Activated CD4-positive, alpha-beta memory T cell treated with anti-CD3 and anti-CD28 coated beads, Interleukin-2, amount 10 ng/mL, durations not matched to agents 7 days and 5 days (primary cell): ENCODE data around the gene MYO1B. TPM values are rescaled to one million over a fixed set of nuclear protein-coding genes. Genes with fewer than 3 reads are reported as not detected.

Experiments
- CTCF ChIA-PET: fragments of 350-600 bp; sonication (Branson Sonifier 250); formaldehyde crosslinking; loops from one replicate; lab custom pipeline; 2021; ENCODE audit warnings: antibody characterized with exemption, inconsistent platforms; lab: Charles Lee
- POLR2A ChIA-PET: fragments of 350-600 bp; sonication (Branson Sonifier 250); formaldehyde crosslinking; loops from one replicate; lab custom pipeline; 2021; ENCODE audit warnings: antibody characterized with exemption; lab: Charles Lee
- DNase-seq: peaks from one replicate; pipeline ENCODE4 v3.0.0-alpha.2; 2020
- H3K27ac Mint-ChIP-seq: one replicate; pipeline ENCODE4 v1.8.0; 2021; ENCODE audit warnings: mild to moderate bottlenecking, mixed read lengths
- H3K27me3 Mint-ChIP-seq: one replicate; pipeline ENCODE4 v1.8.0; 2021; ENCODE audit warnings: mixed read lengths
- H3K36me3 Mint-ChIP-seq: one replicate; pipeline ENCODE4 v1.8.0; 2021; ENCODE audit warnings: low read depth, mixed read lengths
- H3K4me1 Mint-ChIP-seq: one replicate; pipeline ENCODE4 v1.8.0; 2021; ENCODE audit warnings: mixed read lengths
- H3K4me3 Mint-ChIP-seq: one replicate; pipeline ENCODE4 v1.8.0; 2021; ENCODE audit warnings: mild to moderate bottlenecking, mixed read lengths
- H3K9me3 Mint-ChIP-seq: one replicate; pipeline ENCODE4 v1.8.0; 2021; ENCODE audit warnings: mixed read lengths
- total RNA-seq, 2 experiments: library from RNA; stranded (reverse); gene quantifications; one replicate each; pipeline ENCODE4 v1.2.3, GENCODE V29; 2021

The MYO1B gene
- total RNA-seq, 2 experiments from 2014 or later, result 2.1 to 2.9 TPM

DNA sequence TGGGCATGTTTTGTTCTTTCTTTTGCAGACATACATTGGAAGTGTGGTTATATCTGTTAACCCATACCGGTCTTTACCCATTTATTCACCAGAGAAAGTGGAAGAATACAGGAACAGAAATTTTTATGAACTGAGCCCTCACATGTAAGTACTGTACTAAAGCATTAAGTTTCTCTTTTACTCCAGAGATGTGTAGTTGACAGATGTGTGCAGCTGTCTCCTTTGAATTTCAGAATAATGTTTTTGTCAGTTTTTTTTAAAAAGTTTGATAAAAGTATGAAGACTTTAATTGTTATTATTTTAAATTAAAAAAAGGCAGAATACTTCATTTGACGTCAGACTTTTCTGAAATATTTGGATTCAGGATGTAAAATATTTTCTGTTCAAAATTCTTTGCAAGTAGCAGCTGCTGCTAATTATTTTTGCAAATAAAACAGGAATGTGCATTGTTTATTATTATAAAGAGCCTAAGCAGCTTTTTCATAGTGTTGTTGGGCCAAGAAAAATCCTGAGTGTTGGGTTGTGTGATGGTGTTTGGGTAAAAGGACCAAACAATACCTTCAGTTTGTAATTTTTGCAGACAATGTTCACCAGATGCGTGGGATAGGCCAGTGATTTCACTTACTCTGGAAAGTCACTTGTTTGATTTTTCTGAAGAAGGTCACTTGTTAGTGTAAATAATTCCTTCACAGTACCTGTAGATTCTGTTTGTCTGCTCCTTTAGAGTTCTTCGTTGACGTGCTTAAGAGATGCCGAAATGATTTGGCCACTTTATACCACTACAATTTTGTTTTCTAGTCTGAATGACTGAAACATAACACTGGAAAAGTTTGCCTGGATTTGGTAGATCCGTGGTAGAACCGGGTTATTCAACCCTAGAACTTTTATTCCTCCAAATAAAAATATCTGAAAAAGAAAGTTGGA is 51.1 kb downstream of the MYO1B start:
- peaks cover 6% of the 10 kb centered on the region for H3K4me1 Mint-ChIP-seq
- H3K27me3 Mint-ChIP-seq, result no peaks in the 10 kb centered on the region
- POLR2A ChIA-PET, result no interaction called here
- H3K36me3 Mint-ChIP-seq, result no peaks in the 10 kb centered on the region
- no peak overlapping the region for H3K4me3 Mint-ChIP-seq
- CTCF ChIA-PET, result no interaction called here
- no peak for DNase-seq
- no peak overlapping the region for H3K27ac Mint-ChIP-seq
- H3K9me3 Mint-ChIP-seq, result no peaks in the 10 kb centered on the region

DNA sequence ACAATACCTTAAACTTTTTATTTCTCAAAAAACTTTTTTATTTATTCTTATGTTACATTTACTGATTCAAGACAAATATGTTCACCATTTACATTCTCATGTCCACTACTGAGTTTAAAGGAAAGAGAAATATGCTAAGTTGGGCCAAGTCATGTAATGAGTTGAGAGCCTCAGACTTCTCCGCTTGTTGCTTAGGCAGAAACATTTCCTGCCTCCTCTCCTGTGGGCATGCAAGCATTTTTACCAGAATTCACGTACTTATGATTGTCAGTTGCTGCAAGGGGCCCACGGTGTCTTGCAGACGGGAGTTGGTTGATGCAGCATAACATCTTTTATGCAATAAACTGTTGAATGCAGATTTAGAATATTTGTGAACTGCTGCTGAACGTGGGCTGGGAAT is 51.8 kb downstream of the MYO1B start:
- ChIA-PET CTCF (no interaction called here), POLR2A (no interaction called here)
- H3K27me3 Mint-ChIP-seq, result no peaks in the 10 kb centered on the region
- no peaks in the 10 kb centered on the region for H3K36me3 Mint-ChIP-seq
- H3K27ac Mint-ChIP-seq, result no peak overlapping the region
- DNase-seq, result no peak
- no peak overlapping the region for H3K4me3 Mint-ChIP-seq
- peaks cover 6% of the 10 kb centered on the region for H3K4me1 Mint-ChIP-seq
- H3K9me3 Mint-ChIP-seq, result no peaks in the 10 kb centered on the region

DNA sequence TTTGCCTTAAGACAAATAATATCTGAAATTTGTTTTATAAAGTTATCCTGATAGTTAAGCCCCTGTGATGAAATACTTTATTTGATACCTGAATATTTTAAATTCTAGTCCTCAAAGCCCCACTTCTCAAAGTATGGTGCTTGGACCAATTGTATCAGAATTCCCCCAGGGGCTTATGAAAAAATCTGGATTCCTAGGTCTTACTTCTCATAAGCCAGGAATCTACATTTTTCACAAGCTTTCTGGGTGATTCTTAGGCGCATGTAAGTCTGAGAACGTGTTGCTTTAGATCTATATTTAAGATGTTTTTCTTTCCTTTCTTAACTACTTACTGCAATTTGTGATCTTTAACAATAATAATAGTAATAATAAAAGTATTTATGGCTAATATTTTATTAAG is 53.1 kb downstream of the MYO1B start:
- POLR2A ChIA-PET, result no interaction called here
- no peak for DNase-seq
- H3K4me1 Mint-ChIP-seq, result peaks cover 6% of the 10 kb centered on the region
- no peaks in the 10 kb centered on the region for H3K36me3 Mint-ChIP-seq
- H3K27me3 Mint-ChIP-seq, result peaks cover 2% of the 10 kb centered on the region
- no peaks in the 10 kb centered on the region for H3K9me3 Mint-ChIP-seq
- CTCF ChIA-PET, result interaction anchor here (0.5 kb wide), 1 partner anchor 133 kb away, joined by 3 read pairs; no protein-coding TSS in a partner anchor
- H3K4me3 Mint-ChIP-seq, result no peak overlapping the region
- no peak overlapping the region for H3K27ac Mint-ChIP-seq

DNA sequence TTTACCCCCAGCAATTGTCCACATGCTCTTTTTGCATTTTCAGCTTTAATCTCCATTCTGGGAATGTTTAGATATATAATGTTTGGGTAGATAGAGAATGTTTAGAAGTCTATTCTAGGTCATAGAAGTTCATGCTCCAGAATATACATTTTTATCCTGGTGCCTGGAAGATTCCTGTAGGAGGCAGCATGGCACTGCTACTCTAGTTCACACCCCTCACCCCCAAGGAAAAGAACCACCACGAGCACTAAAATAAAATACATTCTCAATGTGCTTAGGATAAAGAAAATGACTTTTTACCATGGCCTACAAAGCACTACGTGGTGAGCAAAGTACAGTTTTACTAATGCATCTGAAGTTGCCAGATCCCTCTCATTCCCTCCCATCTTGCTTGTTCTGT is 53.8 kb downstream of the MYO1B start:
- no peak overlapping the region for H3K27ac Mint-ChIP-seq
- DNase-seq, result no peak
- peaks cover 2% of the 10 kb centered on the region for H3K27me3 Mint-ChIP-seq
- POLR2A ChIA-PET, result no interaction called here
- no peaks in the 10 kb centered on the region for H3K36me3 Mint-ChIP-seq
- no peaks in the 10 kb centered on the region for H3K9me3 Mint-ChIP-seq
- no peak overlapping the region for H3K4me3 Mint-ChIP-seq
- peaks cover 3% of the 10 kb centered on the region for H3K4me1 Mint-ChIP-seq
- CTCF ChIA-PET, result interaction anchor here (0.5 kb wide), 1 partner anchor 134 kb away, joined by 3 read pairs; no protein-coding TSS in a partner anchor

DNA sequence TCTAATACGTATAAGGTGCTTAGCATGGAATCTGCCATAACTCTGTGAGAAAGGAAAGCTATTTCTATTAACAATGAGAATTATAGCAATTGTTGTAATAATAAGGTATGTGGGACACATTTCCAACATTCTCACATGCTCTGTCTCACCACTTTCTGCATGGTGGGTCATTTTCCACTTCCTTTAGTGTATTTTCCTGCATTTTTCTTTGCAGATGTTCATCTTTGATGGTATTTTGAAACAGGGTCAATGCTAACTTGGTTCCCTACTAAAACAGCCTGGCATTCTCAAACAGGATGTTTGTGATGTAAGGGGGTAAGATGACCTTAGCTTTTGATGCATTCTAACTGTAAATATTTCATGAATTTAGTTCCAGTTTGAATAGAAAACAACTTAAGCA is 54.7 kb downstream of the MYO1B start:
- CTCF ChIA-PET, result interaction anchor here (0.7 kb wide), 2 partner anchors 93 to 105 kb away, joined by 3 read pairs; no protein-coding TSS in a partner anchor
- POLR2A ChIA-PET, result no interaction called here
- H3K36me3 Mint-ChIP-seq, result no peaks in the 10 kb centered on the region
- H3K27ac Mint-ChIP-seq, result no peak overlapping the region
- DNase-seq, result no peak
- peaks cover 2% of the 10 kb centered on the region for H3K27me3 Mint-ChIP-seq
- no peaks in the 10 kb centered on the region for H3K4me1 Mint-ChIP-seq
- no peaks in the 10 kb centered on the region for H3K9me3 Mint-ChIP-seq
- H3K4me3 Mint-ChIP-seq, result no peak overlapping the region

DNA sequence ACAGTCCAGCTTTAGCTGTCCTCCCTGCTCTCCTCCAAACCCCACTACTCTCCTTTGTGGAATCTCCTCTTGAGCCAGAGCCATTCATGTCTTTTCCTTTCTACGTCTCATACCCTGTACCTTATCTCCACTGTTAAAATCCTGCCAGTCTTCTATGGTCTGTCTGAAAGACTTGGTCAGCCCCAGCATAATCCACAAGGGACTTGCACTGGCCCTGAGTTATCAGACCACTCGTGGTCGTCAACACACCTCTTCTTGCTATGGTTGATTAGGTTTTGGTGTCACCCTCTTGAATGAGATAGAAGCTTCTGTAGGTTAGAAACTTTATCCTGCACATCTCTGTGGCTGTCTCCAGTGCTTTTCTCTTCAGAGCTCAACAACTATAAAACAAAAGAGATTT is 56.8 kb downstream of the MYO1B start:
- H3K4me1 Mint-ChIP-seq, result no peaks in the 10 kb centered on the region
- no peaks in the 10 kb centered on the region for H3K9me3 Mint-ChIP-seq
- H3K27ac Mint-ChIP-seq, result no peak overlapping the region
- POLR2A ChIA-PET, result no interaction called here
- CTCF ChIA-PET, result interaction anchor here (1.8 to 2.4 kb wide), 2 partner anchors 136 to 250 kb away, joined by 6 to 11 read pairs; no protein-coding TSS in a partner anchor
- no peak for DNase-seq
- peaks cover 2% of the 10 kb centered on the region for H3K27me3 Mint-ChIP-seq
- H3K36me3 Mint-ChIP-seq, result no peaks in the 10 kb centered on the region
- H3K4me3 Mint-ChIP-seq, result no peak overlapping the region

DNA sequence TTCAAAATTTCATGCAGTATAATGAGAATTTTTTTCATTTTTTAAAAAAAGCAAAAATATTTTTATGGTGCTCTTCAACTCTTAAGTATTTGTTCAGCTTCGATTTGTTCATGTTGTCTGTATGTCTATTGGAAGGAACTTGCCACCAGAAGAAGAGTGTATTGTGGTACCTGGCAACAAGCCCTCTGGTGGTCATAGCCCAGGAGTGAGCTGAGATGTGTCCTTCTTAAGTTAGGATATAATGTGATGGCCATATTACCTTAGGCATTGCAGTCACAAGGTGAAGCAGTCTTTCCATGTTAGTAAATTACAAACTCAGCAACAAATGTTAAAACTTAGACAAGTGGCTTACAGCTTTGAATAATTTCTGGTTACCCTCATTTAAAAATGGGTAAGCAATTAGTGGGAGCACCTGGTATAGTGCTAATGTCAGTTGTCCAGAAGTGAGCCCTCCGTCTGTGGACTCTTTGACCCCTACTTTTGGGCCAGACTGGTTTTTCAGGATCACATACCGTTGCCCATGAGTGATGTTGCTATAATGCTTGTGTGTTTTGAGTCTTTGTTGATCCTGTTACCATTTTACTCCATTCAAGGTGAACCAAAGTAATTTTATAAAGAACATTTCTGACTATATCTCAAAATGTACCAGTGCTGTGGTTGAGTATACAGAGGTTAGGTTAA is 57.4 kb downstream of the MYO1B start:
- Mint-ChIP-seq H3K4me1 (no peaks in the 10 kb centered on the region), H3K27me3 (peaks cover 2% of the 10 kb centered on the region), H3K4me3 (no peak overlapping the region), H3K27ac (no peak overlapping the region), H3K36me3 (no peaks in the 10 kb centered on the region), H3K9me3 (no peaks in the 10 kb centered on the region)
- CTCF ChIA-PET, result interaction anchor here (1.2 to 2.4 kb wide), 3 partner anchors 20 to 250 kb away, joined by 3 to 11 read pairs (median 6); no protein-coding TSS in a partner anchor
- POLR2A ChIA-PET, result no interaction called here
- no peak for DNase-seq

DNA sequence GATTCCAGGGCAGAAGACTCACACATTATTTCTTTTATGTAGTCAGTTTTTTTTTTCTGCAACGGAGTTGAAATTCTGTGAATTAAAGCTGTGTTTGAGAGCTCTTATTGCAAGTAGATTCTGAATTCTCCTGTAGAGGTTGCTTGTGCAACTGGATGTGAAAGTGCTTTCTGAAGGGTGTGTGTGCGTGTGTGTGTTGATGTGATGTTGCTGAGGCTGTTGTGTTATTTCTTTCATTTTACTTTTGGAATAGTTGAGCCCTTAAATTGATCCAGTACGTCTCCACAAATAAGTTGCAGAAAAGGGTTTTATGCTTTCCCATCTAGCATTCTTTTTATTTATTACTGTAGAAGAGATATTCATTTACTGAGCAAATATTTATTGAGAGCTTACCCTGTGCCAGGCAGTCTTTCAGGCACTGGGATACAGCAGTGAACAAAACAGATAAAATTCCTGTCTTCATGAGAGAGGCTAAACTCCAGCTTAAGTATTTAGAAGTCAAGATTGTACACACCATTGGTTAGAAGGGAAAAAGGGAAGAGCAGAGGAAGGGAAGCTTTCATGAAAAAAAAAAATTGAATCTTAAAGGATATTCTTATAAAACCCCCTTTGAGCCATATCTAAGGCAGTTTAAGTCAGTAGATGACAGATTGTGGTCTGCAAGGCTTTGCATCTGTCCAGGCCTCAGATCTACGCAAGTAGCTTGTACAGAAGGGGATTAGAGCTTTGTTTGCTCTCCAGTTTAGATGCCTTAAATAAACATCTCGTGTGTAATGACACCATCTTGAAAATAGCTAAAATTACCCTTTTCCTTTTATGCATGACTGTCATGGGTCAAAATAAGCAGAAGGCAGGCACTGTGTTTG is 58.2 kb downstream of the MYO1B start:
- no peak overlapping the region for H3K4me3 Mint-ChIP-seq
- no peak for DNase-seq
- CTCF ChIA-PET, result interaction anchor here (1.2 to 2.4 kb wide), 3 partner anchors 20 to 251 kb away, joined by 3 to 11 read pairs (median 6); no protein-coding TSS in a partner anchor
- POLR2A ChIA-PET, result no interaction called here
- H3K27ac Mint-ChIP-seq, result no peak overlapping the region
- no peaks in the 10 kb centered on the region for H3K4me1 Mint-ChIP-seq
- peaks cover 2% of the 10 kb centered on the region for H3K27me3 Mint-ChIP-seq
- no peaks in the 10 kb centered on the region for H3K9me3 Mint-ChIP-seq
- no peaks in the 10 kb centered on the region for H3K36me3 Mint-ChIP-seq

DNA sequence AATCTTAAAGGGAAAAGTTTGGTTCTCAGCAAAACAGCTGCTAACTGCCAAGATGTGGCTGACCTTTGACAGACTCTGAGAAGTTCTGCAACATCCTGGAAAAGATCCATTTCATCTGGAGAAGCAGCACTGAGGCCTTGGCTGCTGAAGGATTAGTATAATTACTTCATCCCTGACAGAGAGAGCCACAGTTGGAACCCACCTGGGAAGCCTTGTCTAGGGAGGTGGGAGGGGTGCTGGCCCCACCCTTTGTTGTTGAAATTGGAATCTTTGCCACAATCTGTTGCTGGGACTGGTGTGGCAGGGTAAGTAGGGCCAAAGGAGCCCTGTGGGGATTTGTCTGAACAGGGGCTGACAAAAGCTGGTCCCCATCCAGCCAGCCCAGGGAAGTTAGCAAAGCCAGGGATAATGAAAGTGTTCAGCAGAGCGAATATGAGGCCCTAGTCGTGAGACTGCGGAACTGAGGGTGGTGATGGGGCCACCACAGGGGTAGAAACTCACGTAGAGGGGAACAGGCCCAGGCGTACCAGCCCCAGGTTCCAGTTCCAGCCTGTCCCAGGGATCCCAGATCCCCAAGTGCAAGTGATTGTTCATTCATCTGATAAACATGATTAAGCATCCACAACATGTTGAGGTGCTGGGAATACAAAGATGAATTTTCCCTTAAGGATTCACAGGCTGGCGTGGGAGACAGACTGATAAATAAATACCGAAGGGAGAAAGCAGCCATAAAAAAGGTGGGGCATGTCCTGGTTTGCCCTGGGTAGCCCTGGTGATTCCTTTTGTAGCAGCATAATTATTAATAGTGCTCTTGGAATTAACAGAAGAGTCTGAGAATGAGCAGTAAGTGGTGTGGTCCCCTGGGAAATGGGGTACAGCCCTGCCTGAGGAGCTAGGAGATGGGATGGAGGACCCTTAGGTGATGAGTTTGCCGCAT is 60.0 kb downstream of the MYO1B start:
- peaks cover 2% of the 10 kb centered on the region for H3K27me3 Mint-ChIP-seq
- ChIA-PET CTCF (no interaction called here), POLR2A (no interaction called here)
- H3K9me3 Mint-ChIP-seq, result no peaks in the 10 kb centered on the region
- H3K4me1 Mint-ChIP-seq, result no peaks in the 10 kb centered on the region
- H3K27ac Mint-ChIP-seq, result no peak overlapping the region
- H3K36me3 Mint-ChIP-seq, result no peaks in the 10 kb centered on the region
- DNase-seq, result no peak
- no peak overlapping the region for H3K4me3 Mint-ChIP-seq

DNA sequence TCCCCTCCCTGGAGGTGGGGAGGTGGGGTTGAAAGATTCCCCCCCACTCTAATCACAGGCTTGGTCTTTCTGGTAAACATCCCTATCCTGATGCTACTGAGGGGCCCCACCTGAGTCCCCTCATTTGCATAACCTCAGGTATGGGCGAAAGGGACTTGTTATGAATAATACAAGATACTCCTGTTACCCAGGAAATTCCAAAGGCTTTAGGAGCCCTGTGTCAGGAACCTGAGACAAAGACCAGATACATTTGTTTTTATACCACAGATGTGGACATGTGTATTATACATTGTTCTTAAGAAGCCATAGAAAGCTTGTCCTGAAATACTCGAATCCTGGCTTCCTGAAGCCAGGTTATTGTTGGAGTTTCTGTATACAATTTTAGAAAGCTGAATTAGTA is 62.8 kb downstream of the MYO1B start:
- Mint-ChIP-seq H3K27ac (no peak overlapping the region), H3K27me3 (peaks cover 2% of the 10 kb centered on the region), H3K4me3 (no peak overlapping the region), H3K4me1 (no peaks in the 10 kb centered on the region), H3K36me3 (no peaks in the 10 kb centered on the region), H3K9me3 (no peaks in the 10 kb centered on the region)
- POLR2A ChIA-PET, result no interaction called here
- CTCF ChIA-PET, result no interaction called here
- DNase-seq, result no peak

DNA sequence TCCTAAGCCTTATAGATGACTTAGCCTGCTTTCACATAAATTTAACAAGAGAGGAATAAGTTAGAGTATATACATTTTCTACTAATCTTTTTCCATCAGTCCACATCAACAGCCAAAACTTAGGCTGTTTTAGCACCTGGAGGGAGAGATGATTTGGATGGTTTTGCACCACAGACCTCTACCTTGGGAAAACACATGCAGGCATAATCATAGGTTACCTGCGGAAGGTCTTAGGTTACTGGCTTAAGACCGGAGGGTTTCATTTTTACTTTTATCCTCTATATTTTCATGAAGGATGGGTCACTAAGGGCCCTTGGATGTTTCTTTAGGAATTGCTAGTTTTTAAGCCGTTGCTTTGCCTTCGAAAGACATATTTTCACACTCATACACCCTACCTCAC is 66.0 kb downstream of the MYO1B start:
- H3K4me3 Mint-ChIP-seq, result no peak overlapping the region
- no peak overlapping the region for H3K27ac Mint-ChIP-seq
- ChIA-PET CTCF (no interaction called here), POLR2A (no interaction called here)
- no peak for DNase-seq
- H3K9me3 Mint-ChIP-seq, result no peaks in the 10 kb centered on the region
- no peaks in the 10 kb centered on the region for H3K27me3 Mint-ChIP-seq
- H3K4me1 Mint-ChIP-seq, result no peaks in the 10 kb centered on the region
- no peaks in the 10 kb centered on the region for H3K36me3 Mint-ChIP-seq

DNA sequence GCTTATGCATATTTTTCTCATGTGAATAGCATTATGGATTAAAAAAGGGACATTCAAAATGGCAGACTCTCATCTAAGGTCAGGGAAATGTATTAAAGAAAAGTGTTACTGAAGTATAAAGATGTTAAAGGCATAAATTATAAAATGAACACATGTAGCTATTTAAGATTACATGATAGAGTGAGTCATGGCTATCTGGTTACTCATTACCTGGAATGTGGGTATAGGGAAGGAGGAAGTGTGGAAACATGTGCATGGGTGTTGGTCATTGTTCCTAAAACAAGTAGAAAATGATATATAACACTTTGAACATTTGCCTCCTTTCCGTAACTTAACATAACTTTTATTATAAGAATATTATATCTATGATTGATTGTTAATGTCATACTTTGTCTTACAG is 66.4 kb downstream of the MYO1B start:
- H3K36me3 Mint-ChIP-seq, result no peaks in the 10 kb centered on the region
- no peaks in the 10 kb centered on the region for H3K9me3 Mint-ChIP-seq
- no peaks in the 10 kb centered on the region for H3K27me3 Mint-ChIP-seq
- no peaks in the 10 kb centered on the region for H3K4me1 Mint-ChIP-seq
- ChIA-PET POLR2A (no interaction called here), CTCF (no interaction called here)
- H3K27ac Mint-ChIP-seq, result no peak overlapping the region
- DNase-seq, result no peak
- no peak overlapping the region for H3K4me3 Mint-ChIP-seq
